GM18858 (cell line): ENCODE measurements around the gene P2RX5.
"Not testable (repeated sequence)": the region's sequence is repeated elsewhere in the genome, so short reads cannot be mapped to it uniquely, and the experiment has no call there.

Experiments
- ATAC-seq: cut with Tn5 transposase; IDR thresholded peaks from one replicate; pipeline ENCODE4 v1.9.1; 2021; ENCODE audit not compliant: unreplicated experiment

The P2RX5 gene, protein sequence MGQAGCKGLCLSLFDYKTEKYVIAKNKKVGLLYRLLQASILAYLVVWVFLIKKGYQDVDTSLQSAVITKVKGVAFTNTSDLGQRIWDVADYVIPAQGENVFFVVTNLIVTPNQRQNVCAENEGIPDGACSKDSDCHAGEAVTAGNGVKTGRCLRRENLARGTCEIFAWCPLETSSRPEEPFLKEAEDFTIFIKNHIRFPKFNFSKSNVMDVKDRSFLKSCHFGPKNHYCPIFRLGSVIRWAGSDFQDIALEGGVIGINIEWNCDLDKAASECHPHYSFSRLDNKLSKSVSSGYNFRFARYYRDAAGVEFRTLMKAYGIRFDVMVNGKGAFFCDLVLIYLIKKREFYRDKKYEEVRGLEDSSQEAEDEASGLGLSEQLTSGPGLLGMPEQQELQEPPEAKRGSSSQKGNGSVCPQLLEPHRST

DNA sequence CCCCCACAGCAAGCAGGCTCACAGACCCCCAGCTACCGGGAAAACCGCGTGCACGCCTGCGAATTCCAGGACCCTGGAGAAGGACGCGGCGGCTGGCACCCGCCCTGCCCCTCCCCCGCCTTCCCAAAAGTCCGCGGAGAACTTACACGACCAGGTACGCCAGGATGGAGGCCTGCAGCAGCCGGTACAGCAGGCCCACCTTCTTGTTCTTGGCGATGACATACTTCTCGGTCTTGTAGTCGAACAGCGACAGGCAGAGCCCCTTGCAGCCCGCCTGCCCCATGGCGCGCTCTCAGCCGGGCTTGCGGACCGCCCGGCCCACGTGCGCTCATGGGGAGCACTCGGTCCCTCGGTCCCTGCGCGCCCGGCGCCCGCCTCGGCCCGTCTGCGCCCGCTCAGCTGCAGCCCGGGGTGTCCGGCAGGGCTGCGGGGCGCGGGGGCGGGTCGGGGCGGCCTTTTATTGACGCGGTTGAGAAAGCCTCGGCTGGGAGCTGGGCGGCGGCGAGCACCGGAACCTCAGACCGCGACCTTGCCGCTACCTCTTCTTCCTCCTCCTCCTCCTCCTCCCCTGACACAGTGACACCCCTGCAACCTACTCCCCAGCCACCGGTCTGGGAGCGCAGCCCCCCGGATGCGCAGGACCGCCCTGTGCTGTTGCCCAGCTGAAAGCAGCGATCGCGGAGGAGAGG, at the start of gene P2RX5:
P2RX5 (minus strand) TSS at position 433 of the 689 bp plus-strand sequence; CDS start at position 283, 150 bp downstream.
- ATAC-seq, result no peak

DNA sequence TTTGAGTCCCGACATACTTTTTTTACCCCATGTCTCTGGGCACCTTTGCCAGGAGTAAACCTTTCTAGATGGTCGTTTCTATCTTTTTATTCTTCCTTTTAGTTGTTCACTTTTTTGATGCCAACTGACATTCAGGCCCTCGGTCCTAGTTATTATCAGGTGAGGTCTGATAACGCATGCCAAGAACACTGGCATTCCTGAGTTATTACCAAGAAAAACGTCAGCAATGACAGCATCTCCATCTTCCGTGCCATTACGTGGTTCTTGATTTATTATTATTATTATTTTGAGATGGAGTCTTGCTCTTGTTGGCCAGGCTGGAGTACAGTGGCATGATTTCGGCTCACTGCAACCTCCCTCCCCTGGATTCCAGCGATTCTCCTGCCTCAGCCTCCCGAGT, 49.1 kb upstream of the P2RX5 start:
- ATAC-seq, result no peak

DNA sequence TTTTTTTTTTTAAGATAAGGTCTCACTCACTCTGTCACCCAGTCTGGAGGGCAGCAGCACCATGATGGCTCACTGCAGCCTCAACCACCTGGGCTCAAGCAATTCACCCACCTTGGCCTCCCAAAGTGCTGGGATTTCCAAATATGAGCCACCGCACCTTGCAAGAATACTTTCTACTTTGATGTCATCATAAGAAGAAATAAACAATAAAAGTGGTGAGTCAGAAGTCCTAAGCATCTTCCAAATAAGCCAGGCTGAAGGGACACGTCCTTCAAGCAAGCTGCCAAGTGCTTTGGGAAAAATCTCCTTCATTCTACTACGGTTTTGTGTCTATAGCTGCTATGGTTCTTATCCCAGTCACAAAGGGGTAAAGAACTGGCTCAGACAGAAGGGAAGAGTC, 48.1 kb upstream of the P2RX5 start:
- ATAC-seq, result no peak

DNA sequence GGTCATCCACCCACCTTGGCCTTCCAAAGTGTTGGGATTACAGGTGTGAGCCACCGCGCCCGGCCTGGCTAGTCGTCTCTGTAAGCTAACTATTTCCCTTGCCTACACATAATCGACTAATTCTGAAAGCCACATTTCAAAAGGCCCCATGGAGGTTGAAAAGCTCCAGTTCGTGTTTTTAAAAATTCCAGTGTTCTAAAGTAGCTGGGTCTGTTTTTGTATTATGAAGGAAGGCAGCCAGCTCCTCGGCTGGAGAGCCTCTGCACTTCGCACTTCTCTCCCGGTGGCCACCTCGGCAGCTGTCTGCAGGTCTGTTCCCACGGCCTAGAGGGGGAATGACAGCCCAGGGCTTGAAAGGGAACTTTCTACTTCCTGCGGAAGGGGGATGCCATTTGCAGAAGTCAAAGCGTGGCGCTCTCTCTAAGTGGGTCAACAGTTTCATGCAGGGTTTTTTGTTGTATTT, 44.7 kb upstream of the P2RX5 start:
- no peak for ATAC-seq

DNA sequence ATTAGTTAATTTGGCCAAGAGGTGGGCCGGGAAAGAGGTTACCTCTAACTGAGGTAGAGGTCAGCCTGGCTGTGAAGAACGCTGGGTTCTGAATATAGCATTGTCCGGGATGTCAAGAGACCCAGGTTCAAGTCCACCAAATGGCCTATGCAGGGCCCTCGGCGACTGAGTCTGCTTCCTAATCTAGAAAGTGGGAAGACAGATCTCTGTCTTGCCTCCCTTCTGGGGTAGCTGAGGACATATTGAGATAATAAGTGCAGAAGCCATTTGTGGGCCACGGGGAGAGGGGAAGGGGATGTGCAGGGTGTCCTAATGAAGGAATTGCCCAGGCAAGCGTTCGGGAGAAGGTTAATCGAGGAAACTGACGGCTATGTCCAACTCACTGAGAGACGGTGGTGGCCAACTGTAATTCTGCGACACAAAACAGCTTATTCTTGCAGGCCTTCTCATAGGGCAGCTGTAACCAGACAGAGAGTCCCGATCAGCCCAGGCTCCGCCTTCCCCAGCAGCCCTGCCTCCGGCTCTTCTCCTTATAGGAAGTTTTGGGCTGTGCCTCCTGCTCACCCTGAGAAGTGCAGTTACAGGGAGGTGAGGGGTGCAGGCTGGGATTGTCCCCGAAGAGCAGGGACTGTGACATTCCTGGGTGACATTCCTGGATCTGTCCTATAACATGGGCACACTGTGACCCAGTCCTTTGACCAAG, 43.6 kb upstream of the P2RX5 start:
- no peak for ATAC-seq

DNA sequence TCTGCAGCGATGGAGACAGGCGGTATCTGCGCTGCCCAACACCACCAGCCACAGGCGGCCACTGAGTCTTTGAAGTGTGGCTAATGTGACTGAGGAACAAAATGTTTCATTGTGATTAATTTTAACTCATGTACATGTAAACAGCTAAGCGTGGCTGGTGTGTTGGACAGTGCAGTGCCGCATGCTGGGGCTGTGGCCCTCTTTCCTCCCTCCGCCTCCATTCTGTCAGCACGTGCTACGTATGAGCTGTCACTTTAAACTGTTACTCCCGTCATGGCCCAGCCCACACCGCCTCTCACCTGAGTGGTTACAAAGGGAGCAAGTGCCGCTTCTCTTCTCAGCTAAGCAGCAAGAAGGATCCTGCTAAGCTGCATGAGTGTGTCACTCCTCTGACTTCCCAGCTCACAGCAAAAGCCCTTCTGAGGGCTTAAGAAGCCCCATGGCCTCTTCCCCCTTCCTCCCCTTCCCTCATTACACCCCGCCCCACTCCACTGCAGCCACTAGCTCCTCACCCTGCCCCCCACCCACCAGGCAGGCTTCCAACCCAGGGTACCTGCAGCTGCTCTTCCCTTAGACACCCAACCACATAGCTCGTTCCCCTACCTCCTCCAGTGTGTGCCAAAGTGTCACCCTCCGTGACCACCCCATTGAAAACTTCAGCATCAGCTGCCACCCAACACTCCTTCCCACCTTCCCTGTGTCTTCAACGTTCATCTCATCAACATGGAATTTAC, 42.8 kb upstream of the P2RX5 start:
- no peak for ATAC-seq

DNA sequence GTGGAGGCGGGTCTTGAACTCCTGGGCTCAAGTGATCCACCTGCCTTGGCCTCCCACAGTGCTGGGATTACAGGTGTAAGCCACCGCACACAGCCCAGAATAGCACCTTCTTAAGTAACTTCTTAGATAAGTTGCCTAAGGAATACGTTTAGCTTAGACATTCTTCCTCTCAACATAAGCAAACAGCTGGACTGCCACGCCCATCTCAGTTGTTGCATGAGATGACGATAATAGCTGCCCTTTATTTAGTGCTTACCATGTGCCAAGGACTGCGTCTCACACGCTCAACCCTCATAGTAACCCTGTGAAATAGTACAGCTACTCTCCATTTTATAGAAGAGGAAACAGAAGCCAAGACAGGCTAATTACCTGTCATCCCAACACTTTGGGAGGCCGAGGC, 39.6 kb upstream of the P2RX5 start:
- ATAC-seq, result no peak

DNA sequence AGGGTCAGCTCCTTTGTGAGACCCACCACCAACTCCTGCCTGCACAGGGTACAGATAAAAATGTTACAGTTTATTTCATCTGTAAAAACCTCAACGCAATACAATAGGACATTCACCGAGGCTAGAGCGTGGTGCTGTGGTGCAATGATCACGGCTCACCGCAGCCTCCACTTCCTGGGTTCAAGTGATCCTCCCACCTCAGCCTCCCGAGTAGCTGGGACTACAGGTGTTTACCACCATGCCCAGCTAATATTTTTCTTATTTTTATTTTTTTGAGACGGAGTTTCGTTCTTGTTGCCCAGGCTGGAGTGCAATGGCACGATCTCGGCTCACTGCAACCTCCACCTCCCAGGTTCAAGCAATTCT, 38.9 kb upstream of the P2RX5 start:
- ATAC-seq, result not testable (repeated sequence)

DNA sequence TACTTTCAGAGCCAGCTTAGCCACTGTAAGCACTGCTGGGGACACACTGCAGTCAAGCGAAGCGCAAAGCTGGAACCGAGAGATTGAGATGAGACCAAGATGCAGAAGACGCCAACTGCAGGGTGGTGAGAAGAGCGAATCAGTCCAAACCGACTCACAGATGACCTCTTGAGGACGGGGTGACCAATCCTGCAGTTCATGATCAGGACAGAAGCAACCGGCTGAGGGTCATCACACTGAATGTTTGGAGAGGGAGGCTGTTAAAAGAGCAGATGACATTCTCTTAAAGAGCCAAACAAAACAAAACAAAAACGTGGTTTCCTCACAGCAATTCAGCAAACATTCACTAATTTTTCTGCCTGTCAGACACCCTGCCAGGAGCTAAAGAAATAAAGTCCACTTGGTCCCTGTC, 36.3 kb upstream of the P2RX5 start:
- ATAC-seq, result no peak

DNA sequence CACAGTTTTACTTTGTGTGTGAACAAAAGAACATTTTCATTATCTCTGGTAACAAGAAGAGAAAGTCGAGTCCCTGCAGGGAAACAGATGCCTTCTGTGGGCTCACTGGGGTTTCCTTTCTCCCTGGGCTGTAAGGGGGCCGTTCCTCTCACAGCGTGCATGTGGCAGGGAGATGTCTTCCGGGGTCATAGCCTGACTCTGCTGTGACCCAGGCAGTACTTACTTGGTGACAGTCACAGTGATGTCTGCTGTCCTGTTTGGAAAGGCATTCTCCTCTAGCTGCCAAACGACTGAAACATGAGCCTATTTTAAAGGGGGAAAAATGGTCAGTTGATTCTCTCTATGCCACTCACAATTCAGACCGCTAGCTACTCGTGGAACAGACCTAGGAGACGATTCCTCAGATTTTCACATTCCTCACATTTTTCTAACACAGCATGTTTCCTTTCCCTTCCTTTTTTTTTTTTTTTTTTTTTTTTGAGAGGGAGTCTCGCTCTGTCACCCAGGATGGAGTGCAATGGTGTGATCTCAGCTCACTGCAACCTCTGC, 35.0 kb upstream of the P2RX5 start:
- ATAC-seq, result no peak

DNA sequence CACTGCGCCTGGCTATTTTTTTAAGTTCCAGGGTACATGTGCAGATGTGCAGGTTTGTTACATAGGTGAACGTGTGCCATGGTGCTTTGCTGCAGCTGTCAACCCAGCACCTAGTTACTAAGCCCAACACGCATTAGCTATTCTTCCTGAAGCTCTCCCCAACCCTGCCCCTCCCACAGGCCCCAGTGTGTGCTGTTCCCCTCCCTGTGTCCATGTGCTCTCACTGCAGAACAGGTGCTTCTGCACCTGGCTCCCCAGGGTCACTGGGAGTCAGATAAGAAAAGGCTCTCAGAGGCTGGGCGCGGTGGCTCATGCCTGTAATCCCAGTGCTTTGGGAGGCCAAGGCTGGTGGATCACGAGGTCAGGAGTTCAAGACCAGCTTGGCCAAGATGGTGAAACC, 33.9 kb upstream of the P2RX5 start:
- no peak for ATAC-seq

DNA sequence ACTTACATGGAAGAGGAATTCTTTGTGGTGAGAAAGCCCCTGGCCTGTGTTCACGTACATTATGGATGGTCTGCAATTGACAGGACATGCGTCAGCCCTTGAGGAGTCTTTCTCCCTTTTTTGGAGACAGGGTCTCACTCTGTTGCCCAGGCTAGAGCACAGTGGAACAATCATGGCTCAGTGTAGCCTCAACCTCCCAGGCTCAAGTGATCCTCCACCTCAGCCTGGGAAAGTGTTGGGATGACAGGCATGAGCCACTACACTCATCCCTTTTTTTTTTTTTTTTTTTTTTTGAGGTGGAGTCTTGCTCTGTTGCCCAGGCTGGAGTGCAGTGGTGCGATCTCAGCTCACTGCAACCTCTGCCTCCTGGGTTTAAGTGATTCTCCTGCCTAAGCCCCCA, 32.1 kb upstream of the P2RX5 start:
- not testable (repeated sequence) for ATAC-seq

DNA sequence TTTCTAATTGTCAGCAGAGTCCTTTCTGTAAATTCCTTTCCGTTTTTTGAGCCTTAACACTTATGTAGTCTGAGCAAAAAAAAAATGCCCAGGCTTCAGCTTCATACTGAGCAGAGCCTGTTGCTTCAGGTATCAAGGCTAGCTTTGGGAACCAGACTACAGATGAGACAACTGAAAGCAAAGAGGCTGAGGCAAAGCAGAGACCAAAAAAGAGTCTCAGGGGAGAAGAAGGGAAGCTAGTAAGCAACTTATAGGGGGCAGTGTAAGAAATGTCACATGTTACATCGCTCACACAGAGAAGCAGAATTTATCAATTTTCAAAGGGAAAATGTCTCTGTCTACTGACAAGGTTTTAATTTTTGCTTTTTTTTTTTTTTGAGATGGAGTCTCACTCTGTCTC, 31.1 kb upstream of the P2RX5 start:
- no peak for ATAC-seq

DNA sequence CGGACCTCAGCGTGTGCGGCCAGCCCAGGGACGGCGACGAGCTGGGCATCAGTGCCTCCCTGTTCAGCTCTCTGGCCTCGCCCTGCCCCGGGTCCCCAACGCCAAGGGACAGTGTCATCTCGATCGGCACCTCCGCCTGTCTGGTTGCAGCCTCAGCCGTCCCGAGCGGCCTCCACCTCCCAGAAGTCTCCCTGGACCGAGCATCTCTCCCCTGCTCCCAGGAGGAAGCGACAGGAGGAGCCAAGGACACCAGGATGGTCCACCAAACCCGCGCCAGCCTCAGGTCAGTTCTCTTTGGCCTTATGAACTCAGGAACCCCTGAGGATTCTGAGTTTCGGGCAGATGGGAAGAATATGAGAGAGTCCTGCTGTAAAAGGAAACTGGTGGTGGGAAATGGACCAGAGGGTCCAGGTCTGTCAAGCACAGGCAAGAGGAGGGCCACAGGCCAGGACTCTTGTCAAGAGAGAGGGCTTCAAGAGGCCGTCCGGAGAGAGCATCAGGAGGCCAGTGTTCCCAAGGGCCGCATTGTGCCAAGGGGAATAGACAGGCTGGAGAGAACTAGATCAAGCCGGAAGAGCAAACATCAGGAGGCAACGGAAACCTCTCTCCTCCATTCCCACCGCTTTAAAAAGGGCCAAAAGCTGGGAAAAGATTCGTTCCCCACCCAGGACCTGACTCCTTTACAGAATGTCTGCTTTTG, 28.6 kb upstream of the P2RX5 start:
- ATAC-seq, result no peak

DNA sequence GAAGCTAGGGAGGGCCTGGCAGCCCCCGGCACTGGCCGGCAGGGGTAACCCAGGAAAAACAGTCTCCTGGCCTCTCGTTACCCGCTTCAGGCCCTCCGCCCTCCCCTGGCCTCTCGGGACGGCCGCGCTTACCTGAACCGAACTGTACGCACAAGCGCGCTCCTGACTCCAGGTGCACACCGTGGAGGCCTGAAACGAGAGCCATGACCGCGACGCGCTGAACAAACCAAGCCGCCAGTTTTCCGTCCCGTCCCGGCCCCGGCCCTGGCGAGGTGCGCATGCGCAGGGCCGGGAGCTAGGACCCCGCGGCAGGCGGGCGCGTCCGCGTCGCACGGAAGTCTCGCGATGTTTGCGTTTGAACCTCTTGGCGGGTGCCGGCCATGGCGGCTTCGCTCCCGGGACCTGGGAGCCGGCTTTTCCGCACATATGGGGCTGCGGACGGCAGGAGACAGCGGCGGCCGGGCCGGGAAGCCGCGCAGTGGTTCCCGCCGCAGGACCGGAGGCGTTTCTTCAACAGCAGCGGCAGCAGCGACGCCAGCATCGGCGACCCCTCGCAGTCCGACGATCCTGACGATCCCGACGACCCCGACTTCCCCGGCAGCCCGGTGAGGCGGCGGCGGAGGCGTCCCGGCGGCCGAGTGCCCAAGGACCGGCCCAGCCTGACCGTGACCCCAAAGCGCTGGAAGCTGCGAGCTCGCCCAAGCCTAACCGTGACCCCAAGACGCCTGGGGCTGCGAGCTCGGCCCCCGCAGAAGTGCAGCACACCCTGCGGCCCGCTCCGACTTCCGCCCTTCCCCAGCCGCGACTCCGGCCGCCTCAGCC, 27.8 kb upstream of the P2RX5 start, which contains the start of gene HASPIN:
HASPIN (plus strand) TSS at position 348 of the 822 bp plus-strand sequence; CDS start at position 381, 33 bp downstream.
- peak; percentile 68 for ATAC-seq

DNA sequence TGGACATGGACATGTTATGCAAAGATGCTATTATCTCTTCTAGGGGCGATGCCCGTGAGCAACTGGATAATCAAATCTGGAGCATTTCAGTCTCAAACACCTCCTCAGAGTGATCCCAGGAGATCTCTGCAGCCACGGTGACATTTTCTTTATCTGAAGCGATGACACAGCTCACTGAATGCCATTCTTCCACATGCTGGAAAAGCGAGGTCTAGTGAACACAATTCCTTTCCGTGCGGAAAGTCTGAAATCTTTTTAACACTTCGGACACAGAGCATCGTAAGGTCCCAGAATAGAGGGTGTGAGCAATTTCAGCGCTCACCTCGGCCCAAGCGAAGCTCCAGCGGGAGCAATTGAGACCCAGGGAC, 27.2 kb upstream of the P2RX5 start:
- ATAC-seq, result no peak

DNA sequence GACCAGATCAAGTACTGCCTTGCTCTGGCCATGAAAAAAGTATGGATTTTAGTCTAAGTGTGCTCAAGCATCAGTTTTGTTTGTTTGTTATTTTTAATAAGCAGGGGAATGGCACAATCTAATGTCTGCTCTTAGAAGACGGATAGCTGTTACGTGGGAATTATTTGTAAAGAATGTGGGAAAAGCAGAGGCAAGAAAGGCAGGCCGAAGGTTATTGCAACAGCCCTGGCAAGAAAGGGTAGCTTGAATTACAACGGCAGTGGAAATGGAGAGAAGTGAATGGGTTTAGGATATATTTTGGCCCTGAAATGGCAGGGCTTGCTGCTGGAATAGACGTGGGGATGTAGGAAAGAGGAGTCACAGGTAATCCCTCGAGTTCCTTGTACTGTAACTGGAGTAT, 26.8 kb upstream of the P2RX5 start:
- no peak for ATAC-seq

DNA sequence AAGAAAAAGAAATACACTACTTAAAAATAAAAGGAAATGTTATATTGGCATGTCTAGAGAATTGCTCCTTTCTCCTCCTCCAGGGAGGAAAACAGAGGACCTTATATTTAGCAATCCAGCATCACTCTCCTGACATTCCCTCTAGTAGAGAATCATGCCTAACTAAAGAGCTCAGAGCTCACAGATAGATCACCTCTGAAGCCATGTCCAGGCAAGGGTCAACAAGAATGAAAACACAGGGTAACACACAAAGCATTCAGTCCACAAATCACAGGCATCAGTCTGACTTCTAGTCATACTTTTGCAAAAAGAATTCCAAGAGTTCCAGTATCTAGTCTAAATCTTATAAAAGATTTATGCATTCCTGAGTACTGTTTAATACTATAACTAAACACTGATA, 23.3 kb upstream of the P2RX5 start:
- no peak for ATAC-seq

DNA sequence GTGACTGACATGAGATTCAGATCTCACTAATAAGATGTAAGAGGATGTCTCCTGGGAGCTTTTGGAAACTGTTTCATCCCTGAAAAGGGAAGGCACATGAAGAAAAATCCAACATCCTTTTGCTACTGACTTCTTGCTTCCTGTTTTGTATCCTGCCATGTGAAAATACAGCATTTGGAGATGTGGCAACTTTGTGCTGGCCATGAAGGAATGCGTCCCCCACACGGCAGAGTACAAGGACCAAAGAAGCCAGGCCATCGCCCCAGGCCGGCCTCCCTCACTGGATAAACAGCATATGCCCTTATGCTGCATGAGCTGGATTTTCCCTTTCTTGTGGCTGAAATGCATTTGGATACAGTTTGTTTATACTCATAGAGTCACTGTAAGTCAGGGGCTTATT, 22.2 kb upstream of the P2RX5 start:
- no peak for ATAC-seq
